SK-N-MC (cell line): ENCODE measurements around the gene ARID4B.

ENCODE experiments used
- EZH2 ChIP-seq: fragments of 200-600 bp; sonication (generic); IDR thresholded peaks from one replicate; pipeline ENCODE4 v1.6.1; 2017; ENCODE audit warnings: antibody characterized with exemption
- POLR2AphosphoS5 ChIP-seq: IDR thresholded peaks from 2 replicates; pipeline ENCODE4 v1.6.1; 2012; ENCODE audit warnings: mild to moderate bottlenecking, low read depth, low read length, borderline replicate concordance

DNA sequence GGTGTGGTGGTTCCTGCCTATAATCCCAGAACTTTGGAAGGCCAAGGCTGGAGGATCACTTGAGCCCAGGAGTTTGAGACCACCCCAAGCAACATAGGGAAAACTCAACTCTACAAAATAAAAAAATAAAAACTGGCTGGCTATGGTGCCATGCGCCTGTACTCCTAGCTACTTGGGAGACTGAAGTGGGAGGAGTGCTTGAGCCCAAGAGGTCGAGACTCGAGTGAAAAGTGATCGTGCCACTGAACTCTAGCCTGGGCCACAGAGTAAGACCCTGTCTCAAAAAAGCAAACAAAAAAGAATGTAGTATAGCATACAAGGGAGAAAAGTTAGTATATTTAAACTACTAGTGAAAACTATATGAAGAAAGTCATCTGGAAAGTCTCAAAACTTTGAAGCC, 66.7 kb downstream of the ARID4B start:
- TF ChIP-seq POLR2AphosphoS5: no peak
- TF ChIP-seq EZH2: no peak
